LNCaP clone FGC (cell line): Measurements from ENCODE around the gene CMIP.

Experiments used
- DNase-seq: peaks from one replicate; pipeline ENCODE4 v3.0.0-alpha.2; 2011; ENCODE audit warnings: low read depth
- H3K4me3 ChIP-seq: 2 replicates; pipeline ENCODE4 v1.5.1; 2011; ENCODE audit warnings: mild to moderate bottlenecking, low read depth, low read length, control low read depth
- TF ChIP-seq, protein P1 (sequence below): IDR thresholded peaks from 2 replicates; pipeline ENCODE4 v1.5.1; 2012; ENCODE audit warnings: mild to moderate bottlenecking; ENCODE audit not compliant: control insufficient read depth, insufficient read depth; ENCODE audit errors: extremely low read depth

CMIP gene

DNA sequence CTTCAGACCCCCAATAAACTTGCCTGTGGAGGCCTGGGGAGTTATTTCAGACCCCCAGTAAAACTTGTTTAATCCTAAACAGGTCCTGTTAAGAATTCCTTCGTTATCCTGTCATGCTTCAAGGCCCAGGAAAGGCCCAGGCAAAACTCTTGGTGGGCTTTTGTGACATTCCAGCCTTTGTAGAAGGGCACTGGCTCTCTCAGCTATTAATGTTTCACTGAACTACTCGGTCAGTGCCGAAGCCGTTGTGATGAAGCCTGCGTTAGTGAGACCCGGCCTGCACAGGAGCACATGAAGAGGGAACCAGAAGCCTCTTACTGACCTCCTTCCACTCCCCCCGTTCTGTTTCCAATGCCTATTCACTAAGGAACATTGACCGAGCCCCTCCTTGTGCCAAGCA lies 287.0 kb downstream of the CMIP start:
- no peak overlapping the region for H3K4me3 ChIP-seq
- TF ChIP-seq, protein P1, sequence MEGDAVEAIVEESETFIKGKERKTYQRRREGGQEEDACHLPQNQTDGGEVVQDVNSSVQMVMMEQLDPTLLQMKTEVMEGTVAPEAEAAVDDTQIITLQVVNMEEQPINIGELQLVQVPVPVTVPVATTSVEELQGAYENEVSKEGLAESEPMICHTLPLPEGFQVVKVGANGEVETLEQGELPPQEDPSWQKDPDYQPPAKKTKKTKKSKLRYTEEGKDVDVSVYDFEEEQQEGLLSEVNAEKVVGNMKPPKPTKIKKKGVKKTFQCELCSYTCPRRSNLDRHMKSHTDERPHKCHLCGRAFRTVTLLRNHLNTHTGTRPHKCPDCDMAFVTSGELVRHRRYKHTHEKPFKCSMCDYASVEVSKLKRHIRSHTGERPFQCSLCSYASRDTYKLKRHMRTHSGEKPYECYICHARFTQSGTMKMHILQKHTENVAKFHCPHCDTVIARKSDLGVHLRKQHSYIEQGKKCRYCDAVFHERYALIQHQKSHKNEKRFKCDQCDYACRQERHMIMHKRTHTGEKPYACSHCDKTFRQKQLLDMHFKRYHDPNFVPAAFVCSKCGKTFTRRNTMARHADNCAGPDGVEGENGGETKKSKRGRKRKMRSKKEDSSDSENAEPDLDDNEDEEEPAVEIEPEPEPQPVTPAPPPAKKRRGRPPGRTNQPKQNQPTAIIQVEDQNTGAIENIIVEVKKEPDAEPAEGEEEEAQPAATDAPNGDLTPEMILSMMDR: no peak
- DNase-seq: no peak

DNA sequence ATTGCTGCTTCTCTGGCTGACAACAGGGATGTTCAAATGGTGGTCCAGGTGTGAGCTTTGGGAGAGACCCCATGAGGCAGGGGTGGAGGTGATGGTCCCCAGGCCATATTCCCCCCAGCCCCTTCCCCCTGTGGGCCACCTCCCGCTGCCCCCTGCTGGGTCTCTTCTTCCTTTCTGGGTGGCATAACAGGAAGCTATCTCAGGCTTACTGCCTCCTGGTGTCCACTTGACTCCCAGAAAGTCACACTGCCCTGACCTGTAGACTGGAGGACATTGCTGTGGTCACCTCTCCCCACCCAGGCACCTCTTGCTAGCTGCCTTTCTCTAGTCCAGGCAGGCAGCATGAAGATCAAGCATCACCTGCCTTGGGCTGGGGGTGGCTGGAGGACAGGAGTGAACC lies 288.1 kb downstream of the CMIP start:
- DNase-seq: no peak
- H3K4me3 ChIP-seq: no peak overlapping the region
- TF ChIP-seq, protein P1: no peak

DNA sequence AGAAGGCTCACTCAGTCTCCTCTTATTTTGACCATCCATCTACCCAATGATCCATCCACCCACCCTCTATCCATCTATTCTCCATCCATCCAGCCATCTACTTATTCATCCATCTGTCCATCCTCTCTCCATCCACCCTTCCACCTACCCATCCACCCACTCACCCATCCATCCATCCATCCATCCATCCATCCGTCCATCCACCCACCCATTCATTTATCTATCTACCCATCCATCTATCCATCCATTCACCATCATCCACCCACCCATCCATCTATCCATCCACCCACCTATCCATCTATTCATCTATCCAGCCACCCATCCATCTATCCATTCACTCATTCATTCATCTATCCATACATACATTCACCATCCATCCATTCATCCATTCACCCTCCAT lies 288.7 kb downstream of the CMIP start:
- DNase-seq: no peak
- H3K4me3 ChIP-seq: no peak overlapping the region
- TF ChIP-seq, protein P1: no peak

DNA sequence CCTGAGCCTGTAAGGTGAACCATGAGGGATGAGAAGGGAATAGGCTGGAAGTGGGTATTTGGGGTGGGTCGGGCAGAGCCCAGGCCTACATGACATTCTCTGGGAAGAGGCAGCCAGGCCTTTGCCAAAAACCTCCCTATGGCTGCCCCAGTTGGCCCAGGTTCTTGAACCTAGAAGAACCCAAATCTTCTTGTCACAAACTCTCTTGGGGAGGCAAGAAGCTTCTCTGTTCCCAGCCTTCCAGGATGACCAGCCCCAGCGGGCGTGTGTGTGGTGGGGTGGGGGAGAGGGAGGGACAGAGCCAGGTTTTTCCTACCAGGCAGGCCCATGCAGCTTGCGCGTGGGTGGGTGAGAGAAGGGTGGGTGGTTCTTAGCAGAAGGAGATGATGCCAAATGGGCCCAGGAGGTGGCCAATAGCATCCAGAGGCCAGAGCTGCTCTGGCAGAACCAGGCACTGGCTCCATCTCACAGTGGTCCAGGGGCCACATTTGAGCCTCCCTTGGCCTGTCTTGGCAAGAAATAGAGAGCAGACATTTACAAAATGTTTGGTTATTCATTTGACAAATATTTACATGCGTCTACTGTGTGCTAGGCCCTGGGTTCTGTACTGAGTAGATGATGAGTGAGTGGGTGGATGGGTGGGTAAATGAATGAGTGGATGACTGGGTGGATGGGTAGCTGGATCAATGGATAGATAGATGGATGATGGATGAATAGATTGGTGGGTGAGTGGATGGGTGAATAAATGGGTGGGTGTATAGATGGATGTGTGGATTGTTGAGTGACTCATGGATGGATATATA lies 290.2 kb downstream of the CMIP start:
- TF ChIP-seq, protein P1: no peak
- H3K4me3 ChIP-seq: no peak overlapping the region
- no peak for DNase-seq

DNA sequence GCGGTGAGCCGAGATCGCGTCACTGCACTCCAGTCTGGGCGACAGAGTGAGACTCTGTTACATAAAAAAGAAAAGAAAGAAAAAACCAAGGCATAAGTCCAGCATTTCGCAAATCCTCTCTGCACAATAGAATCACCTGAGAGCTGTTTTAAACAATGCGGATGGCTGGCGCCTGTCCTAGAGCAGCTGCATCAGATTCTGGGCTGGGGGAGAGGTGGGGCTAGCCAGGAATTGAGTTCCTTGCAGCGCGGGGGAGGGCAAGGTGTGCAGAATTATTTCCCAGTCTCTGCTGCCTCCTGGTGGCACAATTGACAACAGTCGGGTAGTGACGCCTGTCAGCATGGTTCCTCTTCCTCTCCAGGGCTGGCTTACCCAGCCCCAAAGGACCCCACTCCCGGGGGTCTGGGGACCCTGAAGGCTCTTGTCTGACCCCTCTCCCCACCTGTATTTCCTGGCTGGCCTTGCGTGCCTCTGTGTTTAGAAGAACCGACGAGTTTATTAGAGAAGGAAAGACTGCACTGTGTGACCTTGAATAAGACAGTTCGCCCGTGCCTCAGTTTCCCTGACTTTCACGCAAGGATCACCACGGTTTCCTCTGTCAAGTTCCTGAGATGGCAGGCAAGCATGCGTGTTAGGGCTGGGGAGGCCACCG lies 293.4 kb downstream of the CMIP start:
- TF ChIP-seq, protein P1: peak; percentile 93
- DNase-seq: peak; percentile 58
- H3K4me3 ChIP-seq: peak overlapping the region; percentile 27; the same call in 1 of the 2 replicates

DNA sequence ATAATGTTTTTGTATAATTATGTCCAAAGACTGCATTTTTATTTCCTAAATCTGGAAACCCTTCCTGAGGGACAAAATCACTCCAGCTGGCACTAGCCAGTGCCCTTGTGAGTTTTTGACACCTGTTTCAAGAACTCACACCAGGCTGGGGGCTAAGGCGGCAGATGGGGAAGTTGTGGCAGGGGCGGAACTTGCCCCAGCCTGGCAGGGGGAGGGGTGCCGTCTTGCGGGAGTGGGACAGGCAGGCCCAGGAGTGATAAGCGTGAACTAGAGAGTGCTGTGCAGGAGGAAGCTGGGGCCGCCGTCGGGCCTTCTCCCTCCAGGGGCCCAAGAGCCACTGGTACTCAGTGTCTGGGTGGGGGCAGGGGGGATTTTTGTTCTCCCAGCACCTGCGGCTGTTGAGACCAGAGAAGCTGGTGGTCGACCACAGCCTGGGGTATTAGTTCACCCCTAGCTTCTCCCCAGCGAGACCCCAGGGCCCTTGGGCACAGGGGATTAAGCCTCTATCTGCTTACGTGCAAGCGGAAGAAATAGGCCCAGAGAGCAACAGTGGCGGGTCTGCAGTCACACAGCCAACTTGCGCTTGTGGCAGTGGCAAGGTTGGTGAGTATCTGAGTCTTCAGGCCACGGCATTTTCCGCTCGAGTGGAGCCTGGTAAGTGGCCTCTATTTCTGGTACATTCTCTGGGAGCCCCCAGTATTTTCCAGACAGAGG lies 294.3 kb downstream of the CMIP start:
- TF ChIP-seq, protein P1: no peak
- H3K4me3 ChIP-seq: no peak overlapping the region
- DNase-seq: no peak
